A549 (cell line): ENCODE data around the gene SIRT7. TPM values are rescaled to one million over a fixed set of nuclear protein-coding genes. Genes with fewer than 3 reads are reported as not detected.
A peak's percentile ranks its signal among the peaks of the same experiment; 100 is the strongest.

Source experiments
- ATAC-seq, 2 experiments: fragments of 200-7000 bp in 1 of 2; fragments of >200 bp in 1 of 2; cut with Nextera tagmentation in 1 of 2; cut with Tn5 transposase in 1 of 2; 3 replicates each; pipeline versions ENCODE4 v1.8.0 to v1.9.1; 2018 to 2020; ENCODE audit warnings: mild to moderate bottlenecking in 1 of 2, moderate library complexity in 1 of 2
- CTCF ChIA-PET: fragments of 300-600 bp; sonication (Branson Sonifier 250); formaldehyde crosslinking; extraction: SDS; loops from one replicate; lab custom pipeline; 2021; ENCODE audit warnings: antibody characterized with exemption, inconsistent platforms; lab: Yijun Ruan, JAX
- POLR2A ChIA-PET: fragments of 350-600 bp; formaldehyde crosslinking; extraction: SDS; loops from one replicate; lab custom pipeline; 2021; ENCODE audit warnings: antibody characterized with exemption, inconsistent platforms; lab: Yijun Ruan, JAX
- DNase-seq, 2 experiments: peaks; one replicate each; pipeline versions ENCODE4 v3.0.0 to v3.0.0-alpha.2; 2011 to 2016; ENCODE audit warnings: low read depth in 1 of 2, low spot score in 1 of 2
- FAIRE-seq: peaks from 2 replicates; lab custom pipeline; 2011; peaks lifted over from hg19 to GRCh38; lab: Jason Lieb, UNC
- H3K27ac ChIP-seq, 2 experiments: fragments of >200 bp; sonication (Bioruptor Twin); formaldehyde crosslinking; 3 replicates each; pipeline ENCODE4 v1.5.1; 2016 to 2017
- H3K4me1 ChIP-seq: fragments of >200 bp; sonication (Bioruptor Twin); formaldehyde crosslinking; 3 replicates; pipeline ENCODE4 v1.6.1; 2016
- H3K4me2 ChIP-seq: fragments of >200 bp; sonication (Bioruptor Twin); formaldehyde crosslinking; 3 replicates; pipeline ENCODE4 v1.6.1; 2016
- H3K4me3 ChIP-seq: fragments of >200 bp; sonication (Bioruptor Twin); formaldehyde crosslinking; 3 replicates; pipeline ENCODE4 v1.5.1; 2016
- H3K9me3 ChIP-seq: fragments of >200 bp; sonication (Bioruptor Twin); formaldehyde crosslinking; 3 replicates; pipeline ENCODE4 v1.6.1; 2016
- ATOH8 ChIP-seq: fragments of 250-450 bp; sonication (Bioruptor Pico); IDR thresholded peaks from 2 replicates; pipeline ENCODE4 v1.5.0; 2020; ENCODE audit warnings: low read depth, mild to moderate bottlenecking, moderate library complexity
- CBX2 ChIP-seq: fragments of 200-600 bp; sonication (generic); IDR thresholded peaks from 2 replicates; pipeline ENCODE4 v1.6.1; 2016; ENCODE audit warnings: low read depth, mild to moderate bottlenecking, borderline replicate concordance
- E2F6 ChIP-seq: IDR thresholded peaks from 2 replicates; pipeline ENCODE4 v1.6.1; 2012; ENCODE audit warnings: low read depth, borderline replicate concordance
- EHF ChIP-seq: fragments of 250-450 bp; sonication (Bioruptor Pico); IDR thresholded peaks from 2 replicates; pipeline ENCODE4 v1.5.0; 2020; ENCODE audit warnings: mild to moderate bottlenecking
- ELK1 ChIP-seq: fragments of 150-350 bp; IDR thresholded peaks from 2 replicates; pipeline ENCODE4 v1.6.1; 2014; ENCODE audit warnings: low read depth, mild to moderate bottlenecking, low read length
- EP300 ChIP-seq, 2 experiments: fragments of >200 bp; sonication (Bioruptor Twin); formaldehyde crosslinking; IDR thresholded peaks; 2 replicates in 1 of 2; 3 replicates in 1 of 2; pipeline ENCODE4 v1.6.1; 2016 to 2017
- GATA3 ChIP-seq: IDR thresholded peaks from 2 replicates; pipeline ENCODE4 v1.6.1; 2012; ENCODE audit warnings: borderline replicate concordance
- HDAC2 ChIP-seq: fragments of 200-600 bp; sonication (generic); IDR thresholded peaks from 2 replicates; pipeline ENCODE4 v1.6.1; 2016
- HMGXB4 ChIP-seq: fragments of 250-450 bp; sonication (Bioruptor Pico); IDR thresholded peaks from 2 replicates; pipeline ENCODE4 v1.5.0; 2021; ENCODE audit warnings: mild to moderate bottlenecking, moderate library complexity, borderline replicate concordance
- HOXA7 ChIP-seq: fragments of 250-450 bp; sonication (Bioruptor Pico); IDR thresholded peaks from 2 replicates; pipeline ENCODE4 v1.5.0; 2020; ENCODE audit warnings: mild to moderate bottlenecking, moderate library complexity
- HOXB5 ChIP-seq: fragments of 250-450 bp; sonication (Bioruptor Pico); IDR thresholded peaks from 2 replicates; pipeline ENCODE4 v1.5.0; 2020; ENCODE audit warnings: mild to moderate bottlenecking, moderate library complexity
- KDM1A ChIP-seq: fragments of 200-600 bp; sonication (generic); IDR thresholded peaks from 2 replicates; pipeline ENCODE4 v1.6.1; 2016; ENCODE audit warnings: low read depth, mild to moderate bottlenecking
- KDM5A ChIP-seq: fragments of 200-600 bp; sonication (generic); IDR thresholded peaks from 2 replicates; pipeline ENCODE4 v1.6.1; 2016; ENCODE audit warnings: antibody characterized with exemption, mild to moderate bottlenecking
- MYC ChIP-seq: IDR thresholded peaks from 2 replicates; pipeline ENCODE4 v1.6.1; 2012; ENCODE audit warnings: mild to moderate bottlenecking, inconsistent platforms, low read length, improper control_type of control experiment, borderline replicate concordance
- PBX3 ChIP-seq: IDR thresholded peaks from 2 replicates; pipeline ENCODE4 v1.6.1; 2012
- POLR2A ChIP-seq: IDR thresholded peaks from 2 replicates; pipeline ENCODE4 v1.6.1; 2012; ENCODE audit warnings: mild to moderate bottlenecking, low read length
- POLR2AphosphoS2 ChIP-seq: conservative IDR thresholded peaks from 2 replicates; pipeline ENCODE4 v1.6.1; 2012; ENCODE audit warnings: low read length, improper control_type of control experiment, inconsistent platforms
- RNF2 ChIP-seq: fragments of 200-600 bp; sonication (generic); IDR thresholded peaks from 2 replicates; pipeline ENCODE4 v1.6.1; 2016; ENCODE audit warnings: low read depth, mild to moderate bottlenecking, antibody characterized with exemption, moderate library complexity, borderline replicate concordance
- TP53 ChIP-seq: fragments of 250-450 bp; sonication (Bioruptor Pico); IDR thresholded peaks from 2 replicates; pipeline ENCODE4 v1.5.0; 2021; ENCODE audit warnings: mild to moderate bottlenecking, moderate library complexity
- ZC3H11A ChIP-seq: fragments of 450-650 bp; IDR thresholded peaks from 2 replicates; pipeline ENCODE4 v1.6.1; 2014; ENCODE audit warnings: antibody characterized with exemption, mild to moderate bottlenecking
- WGBS: methylation state at CpG from one replicate; pipeline ENCODE4 v1.1.6; 2017; ENCODE audit errors: missing lambda C conversion rate; 5-methylcytosine and 5-hydroxymethylcytosine counted together
- polyA plus RNA-seq, 4 experiments: library from polyadenylated mRNA; depleted of rRNA in 3 of 4; stranded (reverse); fragments of >200 nt; fragmentation: RNase III in 1 of 4; extraction: RNeasy Plus Mini Kit Qiagen cat#74134 plus additional on column Dnase treatment in 1 of 4; gene quantifications; 2 replicates in 3 of 4; 3 replicates in 1 of 4; pipeline ENCODE4 v1.2.3, GENCODE V29; 2011 to 2017
- TF ChIP-seq, protein P1 (sequence below): IDR thresholded peaks from 2 replicates; pipeline ENCODE4 v1.6.1; 2012
- TF ChIP-seq, protein P2 (sequence below): fragments of >200 bp; sonication (Bioruptor Twin); formaldehyde crosslinking; IDR thresholded peaks from 3 replicates; pipeline ENCODE4 v1.6.1; 2016

The SIRT7 gene
- polyA plus RNA-seq, 2 of the 4 experiments (the other 2 are of a cell fraction): 9.8 to 35.2 TPM

DNA sequence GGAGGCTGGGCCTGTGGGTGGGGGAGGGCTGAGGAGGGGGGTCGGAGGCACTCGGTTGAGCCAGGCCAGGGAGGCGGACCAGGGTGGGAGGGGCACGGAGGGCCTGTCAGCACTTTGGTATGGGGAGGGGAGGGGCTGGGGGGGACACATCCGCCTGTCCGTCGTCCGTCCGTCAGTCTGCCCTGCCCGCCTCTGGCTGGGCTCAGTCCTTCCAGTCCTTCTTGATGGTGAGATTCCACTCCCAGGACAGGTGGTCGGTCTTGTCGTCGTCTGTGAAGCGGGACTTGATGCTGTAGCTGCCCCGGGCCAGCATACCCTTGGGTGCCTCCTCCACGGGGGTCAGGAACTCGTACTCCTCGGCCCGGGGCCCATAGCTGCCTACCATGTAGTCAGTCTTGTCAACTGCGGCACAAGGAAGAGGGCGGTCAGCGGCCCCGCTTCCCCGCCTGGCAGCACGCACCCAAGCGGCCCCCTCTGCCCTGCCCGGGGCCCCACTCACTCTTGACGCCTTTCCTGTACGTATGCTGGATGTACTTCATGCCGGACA is 49.2 kb downstream of the SIRT7 start:
- WGBS: 54% methylated on average over 24 of the region's 30 CpGs
- Histone ChIP-seq H3K4me1 (peaks cover 50% of the 10 kb centered on the region), H3K4me3 (peak overlapping the region; percentile 99; the same call in 1 of the 3 replicates), H3K9me3 (no peaks in the 10 kb centered on the region), H3K4me2 (peak overlapping the region; percentile 97), H3K27ac (peak overlapping the region; percentile 97 to 100)
- DNase-seq (peak; percentile 58 to 91), FAIRE-seq (no peak), ATAC-seq (peak; percentile 23 to 36)
- no peak for TF ChIP-seq EHF
- TF ChIP-seq MYC: no peak
- peak; percentile 83; the same call in 1 of the 2 replicates for TF ChIP-seq POLR2AphosphoS2
- 0 out of 2 replicates have a peak, but pooled peaks have one; percentile 41 for TF ChIP-seq TP53
- no peak for TF ChIP-seq ELK1
- TF ChIP-seq PBX3: peak; percentile 84
- TF ChIP-seq, protein P1, sequence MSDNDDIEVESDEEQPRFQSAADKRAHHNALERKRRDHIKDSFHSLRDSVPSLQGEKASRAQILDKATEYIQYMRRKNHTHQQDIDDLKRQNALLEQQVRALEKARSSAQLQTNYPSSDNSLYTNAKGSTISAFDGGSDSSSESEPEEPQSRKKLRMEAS: 0 out of 2 replicates have a peak, but pooled peaks have one; percentile 13
- TF ChIP-seq, protein P2, sequence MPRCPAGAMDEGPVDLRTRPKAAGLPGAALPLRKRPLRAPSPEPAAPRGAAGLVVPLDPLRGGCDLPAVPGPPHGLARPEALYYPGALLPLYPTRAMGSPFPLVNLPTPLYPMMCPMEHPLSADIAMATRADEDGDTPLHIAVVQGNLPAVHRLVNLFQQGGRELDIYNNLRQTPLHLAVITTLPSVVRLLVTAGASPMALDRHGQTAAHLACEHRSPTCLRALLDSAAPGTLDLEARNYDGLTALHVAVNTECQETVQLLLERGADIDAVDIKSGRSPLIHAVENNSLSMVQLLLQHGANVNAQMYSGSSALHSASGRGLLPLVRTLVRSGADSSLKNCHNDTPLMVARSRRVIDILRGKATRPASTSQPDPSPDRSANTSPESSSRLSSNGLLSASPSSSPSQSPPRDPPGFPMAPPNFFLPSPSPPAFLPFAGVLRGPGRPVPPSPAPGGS: no peak; the same call in 2 of the 3 replicates
- no peak for TF ChIP-seq CBX2
- peak; percentile 34; the same call in 1 of the 2 replicates for TF ChIP-seq RNF2
- no peak for TF ChIP-seq HDAC2
- no peak for TF ChIP-seq KDM5A
- TF ChIP-seq EP300 (IDR thresholded peaks at IDR 0.05): no peak
- TF ChIP-seq HOXA7: no peak
- TF ChIP-seq GATA3: no peak
- TF ChIP-seq KDM1A: no peak
- TF ChIP-seq ZC3H11A: no peak
- TF ChIP-seq POLR2A: peak; percentile 21; the same call in 1 of the 2 replicates
- POLR2A ChIA-PET: interaction anchor here (0.6 to 1.9 kb wide), 4 partner anchors 8 to 309 kb away, joined by 3 to 7 read pairs (median 5); partner anchors contain the start of gene P4HB
- CTCF ChIA-PET: interaction anchor here (0.6 to 8.6 kb wide), 36 partner anchors 10 to 269 kb away, joined by 3 to 126 read pairs (median 6); partner anchors contain the start of genes ALYREF, ANAPC11, CENPX and MAFG

DNA sequence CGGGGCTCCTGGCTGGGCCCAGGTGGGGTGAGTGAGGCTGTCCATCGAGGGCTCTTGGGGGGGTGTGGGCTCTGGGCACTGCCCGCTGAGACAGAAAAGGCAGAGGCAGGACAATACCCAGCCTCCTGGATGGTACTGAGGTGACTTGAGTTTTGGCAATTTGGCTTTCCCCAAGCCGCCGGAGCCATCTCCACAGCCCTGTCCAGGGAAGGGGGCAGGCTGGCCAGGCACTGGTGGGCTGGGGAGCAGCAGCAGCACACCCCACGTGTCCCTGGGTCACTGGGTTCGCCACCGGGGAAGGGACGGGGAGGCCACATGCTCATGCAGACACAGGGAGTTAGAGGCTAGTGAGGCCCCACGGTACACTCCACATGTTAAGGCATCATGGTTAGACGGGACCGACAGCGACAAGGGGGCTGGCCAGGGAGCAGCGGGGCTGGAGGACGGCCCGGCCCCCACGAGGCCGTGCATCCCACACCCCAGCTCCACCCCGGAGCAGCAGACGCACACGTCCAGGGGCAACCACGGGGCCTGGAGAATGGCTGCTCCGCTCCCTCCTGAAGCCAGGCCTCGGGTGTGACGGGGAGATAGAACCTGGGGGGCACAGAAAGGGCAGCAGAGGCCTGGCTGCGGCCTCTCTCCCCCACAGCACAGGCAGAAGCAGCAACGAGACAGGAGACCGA is 49.8 kb downstream of the SIRT7 start:
- Histone ChIP-seq H3K27ac (peak overlapping the region; percentile 97 to 100), H3K4me1 (peaks cover 56% of the 10 kb centered on the region), H3K4me2 (peak overlapping the region; percentile 97), H3K9me3 (no peaks in the 10 kb centered on the region), H3K4me3 (no peak overlapping the region)
- peak in 1 of 2 experiments; percentile 73 for DNase-seq
- no peak for FAIRE-seq
- peak; percentile 11 to 12 for ATAC-seq
- ChIA-PET POLR2A (interaction anchor here (1.5 to 1.9 kb wide), 2 partner anchors 7 to 15 kb away, joined by 3 to 4 read pairs; partner anchors contain the start of gene P4HB), CTCF (interaction anchor here (0.6 to 8.6 kb wide), 19 partner anchors 9 to 153 kb away, joined by 3 to 126 read pairs (median 5); partner anchors contain the start of genes CENPX and MCRIP1)
- WGBS: 53% methylated on average over 27 of the region's 28 CpGs
- TF ChIP-seq POLR2AphosphoS2: peak; percentile 27; the same call in 1 of the 2 replicates
- 0 out of 2 replicates have a peak, but pooled peaks have one; percentile 3 for TF ChIP-seq ATOH8 (CRISPR knock-in tag)
- TF ChIP-seq, protein P1: peak; percentile 78
- peak; percentile 17; the same call in 1 of the 2 replicates for TF ChIP-seq PBX3
- peak; percentile 29; the same call in 1 of the 2 replicates for TF ChIP-seq TP53
- 0 out of 2 replicates have a peak, but pooled peaks have one; percentile 21 for TF ChIP-seq E2F6
- peak; percentile 26; the same call in 1 of the 2 replicates for TF ChIP-seq HOXB5
- TF ChIP-seq HDAC2: no peak
- no peak for TF ChIP-seq HMGXB4 (CRISPR knock-in tag)
- peak; percentile 14 for TF ChIP-seq GATA3
- TF ChIP-seq, protein P2: peak; percentile 29; the same call in 2 of the 3 replicates
